ENCODE data around the gene ATAD3C. TPM values are rescaled to one million over a fixed set of nuclear protein-coding genes. Genes with fewer than 3 reads are reported as not detected.
"Not testable (repeated sequence)": the region's sequence is repeated elsewhere in the genome, so short reads cannot be mapped to it uniquely, and the experiment has no call there.

Gene ATAD3C
- polyA plus RNA-seq, 3 donors, result not detected

GRCh38 chr1:1495461-1495975 lies 46.0 kb downstream of the ATAD3C start:
- H3K27ac ChIP-seq (ENCODE audit: low read depth in 1 of 2, low read length in 2 of 2); H3K9ac ChIP-seq (ENCODE audit: insufficient read depth, low read length, poor library complexity, severe bottlenecking); DNase-seq; H3K27ac Mint-ChIP-seq; H3K27me3 Mint-ChIP-seq (ENCODE audit: low read depth in 3 of 3); H3K4me3 ChIP-seq (replicated peaks in 1 of 3; ENCODE audit: low read depth in 2 of 3, low read length in 3 of 3); H3K4me1 Mint-ChIP-seq; intact Hi-C loops (cut with micrococcal nuclease); H3K4me3 Mint-ChIP-seq; H3K27me3 ChIP-seq (ENCODE audit: control insufficient read depth in 2 of 2, insufficient read depth in 2 of 2, low read length in 2 of 2); H3K79me2 ChIP-seq (ENCODE audit: insufficient read depth, low read length); H3K4me2 ChIP-seq (replicated peaks; ENCODE audit: extremely low read depth, low read length, poor library complexity, severe bottlenecking); H2AFZ ChIP-seq (ENCODE audit: insufficient read depth, low read depth, low read length, poor library complexity, severe bottlenecking); H4K20me1 ChIP-seq (ENCODE audit: insufficient read depth, low read length); H3K4me1 ChIP-seq (ENCODE audit: control insufficient read depth in 1 of 2, insufficient read depth in 2 of 2, low read length in 2 of 2): not testable (repeated sequence)
- peaks cover 20 to 40% of the 10 kb centered on the region in 2 donors for H3K36me3 ChIP-seq (replicated peaks in 1 of 2; ENCODE audit: control insufficient read depth in 1 of 2, insufficient read depth in 2 of 2, low read length in 2 of 2)
- peaks cover 14 to 30% of the 10 kb centered on the region in 2 donors for H3K9me3 ChIP-seq (replicated peaks in 1 of 2; ENCODE audit: control insufficient read depth in 1 of 2, insufficient read depth in 1 of 2, low read length in 2 of 2)
- WGBS (ENCODE audit: insufficient coverage), result 99% methylated on average over 11 of the region's 18 CpGs
- peaks cover 23 to 50% of the 10 kb centered on the region in 2 donors for H3K36me3 Mint-ChIP-seq
- peaks cover 17 to 32% (median 27%) of the 10 kb centered on the region in 7 donors for H3K9me3 Mint-ChIP-seq

- intact Hi-C loops (cut with micrococcal nuclease); H3K27me3 Mint-ChIP-seq (ENCODE audit: low read depth in 3 of 3); H3K36me3 Mint-ChIP-seq; H3K79me2 ChIP-seq (ENCODE audit: insufficient read depth, low read length); H3K9me3 Mint-ChIP-seq; H3K27me3 ChIP-seq (ENCODE audit: control insufficient read depth in 2 of 2, insufficient read depth in 2 of 2, low read length in 2 of 2); H3K36me3 ChIP-seq (replicated peaks in 1 of 2; ENCODE audit: control insufficient read depth in 1 of 2, insufficient read depth in 2 of 2, low read length in 2 of 2); H4K20me1 ChIP-seq (ENCODE audit: insufficient read depth, low read length); H3K9me3 ChIP-seq (replicated peaks in 1 of 2; ENCODE audit: control insufficient read depth in 1 of 2, insufficient read depth in 1 of 2, low read length in 2 of 2): not testable (repeated sequence)
- peak overlapping the region in 2 of 3 experiments; percentile 16 to 60 for H3K4me3 ChIP-seq (replicated peaks in 1 of 3; ENCODE audit: low read depth in 2 of 3, low read length in 3 of 3)
- peaks cover 10 to 18% of the 10 kb centered on the region in 2 donors for H3K4me1 ChIP-seq (ENCODE audit: control insufficient read depth in 1 of 2, insufficient read depth in 2 of 2, low read length in 2 of 2)
- TF ChIP-seq CTCF (IDR thresholded peaks at IDR 0.05), result peak; percentile 75
- WGBS (ENCODE audit: insufficient coverage), result 43% methylated on average over 11 of the region's 16 CpGs
- H2AFZ ChIP-seq (ENCODE audit: insufficient read depth, low read depth, low read length, poor library complexity, severe bottlenecking), result peak overlapping the region; percentile 49
- peak overlapping the region; percentile 44 for H3K4me2 ChIP-seq (replicated peaks; ENCODE audit: extremely low read depth, low read length, poor library complexity, severe bottlenecking)
- H3K9ac ChIP-seq (ENCODE audit: insufficient read depth, low read length, poor library complexity, severe bottlenecking), result peak overlapping the region; percentile 51
- H3K4me1 Mint-ChIP-seq, result peaks cover 15% of the 10 kb centered on the region
- peak overlapping the region; percentile 97 to 99 (median 99) for H3K27ac Mint-ChIP-seq
- peak overlapping the region; percentile 70 to 72 for H3K27ac ChIP-seq (ENCODE audit: low read depth in 1 of 2, low read length in 2 of 2)
- H3K4me3 Mint-ChIP-seq, result peak overlapping the region; percentile 85 to 96
- DNase-seq, result peak; percentile 48 to 58 (median 55)
These were observed 55.4 kb downstream of the ATAD3C start for GRCh38 chr1:1504777-1505365.
